ENCODE results near the gene GYG2. TPM values are rescaled to one million over a fixed set of nuclear protein-coding genes. Genes with fewer than 3 reads are reported as not detected.

The GYG2 gene
- polyA plus RNA-seq, 1 of the 3 experiments (the other 2 are of a cell fraction): 1.8 TPM

DNA sequence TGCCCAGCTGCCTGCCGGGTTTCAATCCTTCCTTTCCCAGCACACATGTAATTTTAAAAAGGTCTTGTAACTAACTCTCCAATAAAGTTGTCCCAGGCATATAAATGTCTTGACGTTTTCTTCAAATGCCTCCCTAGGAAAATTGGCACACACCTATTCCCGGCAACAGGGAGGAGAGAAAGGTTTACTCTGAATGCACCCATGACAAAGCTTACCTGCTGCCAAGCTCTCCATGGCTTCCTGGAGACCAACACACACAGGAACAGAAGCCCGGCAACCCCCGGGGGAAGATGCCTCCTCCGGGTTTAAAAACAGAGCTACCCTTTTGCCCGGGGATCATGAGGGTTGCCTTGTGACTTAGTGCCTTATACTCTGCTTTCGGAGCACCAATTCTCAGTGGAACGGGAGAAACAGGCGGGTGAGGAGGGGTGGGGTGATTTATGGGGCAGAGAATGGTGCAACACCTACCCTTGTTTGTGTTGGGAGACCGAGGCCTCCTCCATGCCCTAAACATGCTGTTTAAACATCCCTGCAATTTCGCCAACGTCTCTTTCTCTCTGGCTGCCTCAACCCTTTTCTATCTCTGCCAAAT is 4.8 kb upstream of the GYG2 start (continued):
- no peak for TF ChIP-seq NRF1 (IDR thresholded peaks at IDR 0.05; ENCODE audit: low read depth, low read length)
- TF ChIP-seq USF2 (IDR thresholded peaks at IDR 0.05; ENCODE audit: borderline replicate concordance, low read depth, low read length): no peak
- no peak for TF ChIP-seq ELF1 (IDR thresholded peaks at IDR 0.05)

GRCh38 chrX:2824886-2825285 is 3.8 kb upstream of the GYG2 start:
- DNase-seq: no peak
- ChIA-PET CTCF (no interaction called here), POLR2A (interaction anchor here (0.6 kb wide), 1 partner anchor 84 kb away, joined by 5 read pairs; no protein-coding TSS in a partner anchor)
- H3K9me2 ChIP-seq: no peaks in the 10 kb centered on the region
- no peak overlapping the region for H3K4me3 ChIP-seq (ENCODE audit: low read depth in 2 of 2, low read length in 1 of 2)
- H3K36me3 ChIP-seq (replicated peaks in 1 of 2; ENCODE audit: control insufficient read depth in 1 of 2, insufficient read depth in 2 of 2, low read length in 1 of 2): no peaks in the 10 kb centered on the region
- H3F3A ChIP-seq (replicated peaks; ENCODE audit: insufficient read depth): peaks cover 4% of the 10 kb centered on the region
- H3K4me2 ChIP-seq: no peak overlapping the region
- H3K27me3 ChIP-seq (ENCODE audit: insufficient read depth): peaks cover 15% of the 10 kb centered on the region
- no peak overlapping the region for H3K9ac ChIP-seq
- no peaks in the 10 kb centered on the region for H3K4me1 ChIP-seq (ENCODE audit: control insufficient read depth in 1 of 2, insufficient read depth in 2 of 2, low read depth in 1 of 2, low read length in 1 of 2)
- TF ChIP-seq YY1 (IDR thresholded peaks at IDR 0.05; ENCODE audit: low read depth) (no peak), RAD21 (IDR thresholded peaks at IDR 0.05; ENCODE audit: low read length) (no peak), GABPA (IDR thresholded peaks at IDR 0.05; ENCODE audit: low read depth) (no peak), TEAD4 (IDR thresholded peaks at IDR 0.05; ENCODE audit: borderline replicate concordance, insufficient read depth) (no peak), RCOR1 (IDR thresholded peaks at IDR 0.05; ENCODE audit: low read length) (no peak), MEF2A (IDR thresholded peaks at IDR 0.05; ENCODE audit: borderline replicate concordance, low read depth) (no peak), ELF1 (IDR thresholded peaks at IDR 0.05) (no peak), FOXJ3 (CRISPR knock-in tag; IDR thresholded peaks at IDR 0.05) (no peak), POLR2AphosphoS5 (IDR thresholded peaks at IDR 0.05; ENCODE audit: low read depth, low read length) (no peak), SMC3 (IDR thresholded peaks at IDR 0.05; ENCODE audit: low read depth, low read length) (no peak), EP300 (IDR thresholded peaks at IDR 0.05; ENCODE audit: borderline replicate concordance in 1 of 2, low read depth in 1 of 2, low read length in 1 of 2) (no peak), MXI1 (IDR thresholded peaks at IDR 0.05; ENCODE audit: low read depth, low read length) (no peak), RXRA (IDR thresholded peaks at IDR 0.05; ENCODE audit: borderline replicate concordance, low read depth) (no peak)
- H3K79me2 ChIP-seq (ENCODE audit: insufficient read depth): no peaks in the 10 kb centered on the region
- no peak overlapping the region for H3K27ac ChIP-seq (ENCODE audit: low read depth in 2 of 2, low read length in 1 of 2)
- H2AFZ ChIP-seq (ENCODE audit: low read depth): no peak overlapping the region
- H4K20me1 ChIP-seq (ENCODE audit: insufficient read depth): no peaks in the 10 kb centered on the region
- H3K9me3 ChIP-seq: no peaks in the 10 kb centered on the region

DNA sequence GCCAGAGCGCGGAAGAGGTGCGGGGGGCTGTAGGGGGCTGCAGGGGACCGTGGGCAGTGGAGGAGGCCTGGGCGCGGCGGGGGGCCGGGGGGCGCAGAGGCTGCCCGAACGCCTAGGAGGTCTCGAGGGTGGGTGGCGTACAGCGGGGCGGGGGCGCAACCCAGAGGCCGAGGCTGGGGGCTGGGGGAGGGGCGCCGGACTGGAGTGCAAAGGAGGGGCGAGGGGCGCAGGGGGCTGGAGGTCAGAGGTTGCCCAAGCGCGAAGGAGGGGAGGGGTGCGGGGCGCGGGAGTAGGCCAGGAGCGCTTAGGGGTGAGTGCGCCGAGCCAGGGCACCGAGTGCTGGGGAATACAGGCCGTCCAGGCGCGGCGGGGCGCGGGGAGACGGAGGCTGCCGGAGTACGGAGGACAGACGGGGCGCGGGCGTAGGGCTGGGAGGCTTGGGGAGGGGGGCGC is 255 bp downstream of the GYG2 start:
- peak; percentile 60 for DNase-seq
- H3K9me2 ChIP-seq: no peaks in the 10 kb centered on the region
- H3K36me3 ChIP-seq (replicated peaks in 1 of 2; ENCODE audit: control insufficient read depth in 1 of 2, insufficient read depth in 2 of 2, low read length in 1 of 2): no peaks in the 10 kb centered on the region
- CTCF ChIA-PET: no interaction called here
- no peaks in the 10 kb centered on the region for H4K20me1 ChIP-seq (ENCODE audit: insufficient read depth)
- POLR2A ChIA-PET: no interaction called here
- TF ChIP-seq, protein P1, sequence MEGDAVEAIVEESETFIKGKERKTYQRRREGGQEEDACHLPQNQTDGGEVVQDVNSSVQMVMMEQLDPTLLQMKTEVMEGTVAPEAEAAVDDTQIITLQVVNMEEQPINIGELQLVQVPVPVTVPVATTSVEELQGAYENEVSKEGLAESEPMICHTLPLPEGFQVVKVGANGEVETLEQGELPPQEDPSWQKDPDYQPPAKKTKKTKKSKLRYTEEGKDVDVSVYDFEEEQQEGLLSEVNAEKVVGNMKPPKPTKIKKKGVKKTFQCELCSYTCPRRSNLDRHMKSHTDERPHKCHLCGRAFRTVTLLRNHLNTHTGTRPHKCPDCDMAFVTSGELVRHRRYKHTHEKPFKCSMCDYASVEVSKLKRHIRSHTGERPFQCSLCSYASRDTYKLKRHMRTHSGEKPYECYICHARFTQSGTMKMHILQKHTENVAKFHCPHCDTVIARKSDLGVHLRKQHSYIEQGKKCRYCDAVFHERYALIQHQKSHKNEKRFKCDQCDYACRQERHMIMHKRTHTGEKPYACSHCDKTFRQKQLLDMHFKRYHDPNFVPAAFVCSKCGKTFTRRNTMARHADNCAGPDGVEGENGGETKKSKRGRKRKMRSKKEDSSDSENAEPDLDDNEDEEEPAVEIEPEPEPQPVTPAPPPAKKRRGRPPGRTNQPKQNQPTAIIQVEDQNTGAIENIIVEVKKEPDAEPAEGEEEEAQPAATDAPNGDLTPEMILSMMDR (IDR thresholded peaks at IDR 0.05): no peak
- no peak for TF ChIP-seq IRF3 (IDR thresholded peaks at IDR 0.05; ENCODE audit: low read depth, low read length)
- TF ChIP-seq, protein P2, sequence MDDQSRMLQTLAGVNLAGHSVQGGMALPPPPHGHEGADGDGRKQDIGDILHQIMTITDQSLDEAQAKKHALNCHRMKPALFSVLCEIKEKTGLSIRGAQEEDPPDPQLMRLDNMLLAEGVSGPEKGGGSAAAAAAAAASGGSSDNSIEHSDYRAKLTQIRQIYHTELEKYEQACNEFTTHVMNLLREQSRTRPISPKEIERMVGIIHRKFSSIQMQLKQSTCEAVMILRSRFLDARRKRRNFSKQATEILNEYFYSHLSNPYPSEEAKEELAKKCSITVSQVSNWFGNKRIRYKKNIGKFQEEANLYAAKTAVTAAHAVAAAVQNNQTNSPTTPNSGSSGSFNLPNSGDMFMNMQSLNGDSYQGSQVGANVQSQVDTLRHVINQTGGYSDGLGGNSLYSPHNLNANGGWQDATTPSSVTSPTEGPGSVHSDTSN (IDR thresholded peaks at IDR 0.05): no peak
- TF ChIP-seq JUND (IDR thresholded peaks at IDR 0.05): no peak
- no peak for TF ChIP-seq EP300 (IDR thresholded peaks at IDR 0.05; ENCODE audit: borderline replicate concordance in 1 of 2, low read depth in 1 of 2, low read length in 1 of 2)
- no peak for TF ChIP-seq ELF1 (IDR thresholded peaks at IDR 0.05)
- no peak for TF ChIP-seq SMC3 (IDR thresholded peaks at IDR 0.05; ENCODE audit: low read depth, low read length)
- no peak for TF ChIP-seq TEAD4 (IDR thresholded peaks at IDR 0.05; ENCODE audit: borderline replicate concordance, insufficient read depth)
- no peak for TF ChIP-seq RAD21 (IDR thresholded peaks at IDR 0.05; ENCODE audit: low read length)
- no peak for TF ChIP-seq RFX5 (IDR thresholded peaks at IDR 0.05; ENCODE audit: low read length)
- no peaks in the 10 kb centered on the region for H3K4me1 ChIP-seq (ENCODE audit: control insufficient read depth in 1 of 2, insufficient read depth in 2 of 2, low read depth in 1 of 2, low read length in 1 of 2)
- H3F3A ChIP-seq (replicated peaks; ENCODE audit: insufficient read depth): no peaks in the 10 kb centered on the region
- no peaks in the 10 kb centered on the region for H3K9me3 ChIP-seq
- H3K27ac ChIP-seq (ENCODE audit: low read depth in 2 of 2, low read length in 1 of 2): no peak overlapping the region
- H3K79me2 ChIP-seq (ENCODE audit: insufficient read depth): no peaks in the 10 kb centered on the region
- H3K4me2 ChIP-seq: peak overlapping the region; percentile 17; the same call in 1 of the 2 replicates
- 5% methylated on average over 17 of the region's 44 CpGs for WGBS (ENCODE audit: low lambda C conversion rate)
- no peak overlapping the region for H3K9ac ChIP-seq
- H3K4me3 ChIP-seq (ENCODE audit: low read depth in 2 of 2, low read length in 1 of 2): peak overlapping the region; percentile 26 to 39; a peak in 3 of 4 replicates
- no peak overlapping the region for H2AFZ ChIP-seq (ENCODE audit: low read depth)
- peaks cover 29% of the 10 kb centered on the region for H3K27me3 ChIP-seq (ENCODE audit: insufficient read depth)

Measured in SK-N-SH (cell line).